LHCN-M2 (cell line): ENCODE data around the gene EIF4E3. TPM values are rescaled to one million over a fixed set of nuclear protein-coding genes. Genes with fewer than 3 reads are reported as not detected.

Experiments used
- DNase-seq: peaks from one replicate; pipeline ENCODE4 v3.0.0-alpha.2; 2012; ENCODE audit warnings: low read depth
- polyA plus RNA-seq: library from polyadenylated mRNA; unstranded; fragments of >200 nt; gene quantifications from one replicate; pipeline ENCODE4 v1.2.1, GENCODE V29; 2012; ENCODE audit warnings: missing spikeins
- total RNA-seq: library from RNA; depleted of rRNA; stranded (reverse); fragments of >200 nt; gene quantifications from 2 replicates; pipeline ENCODE4 v1.2.3, GENCODE V29; 2014; rRNA removed

EIF4E3 gene
- total RNA-seq = 0.06 and 0.11 TPM in 2 replicates
- 0.39 TPM for polyA plus RNA-seq

- DNase-seq = no peak
These were observed at the start of gene EIF4E3 for GRCh38 chr3:71725271-71725991. Gene EIF4E3, minus strand, starts transcription at chr3:71725402. Its CDS starts 35 bp downstream, at chr3:71725367.

- no peak for DNase-seq
These were observed 46.7 kb upstream of the EIF4E3 start for GRCh38 chr3:71771884-71772283.

- DNase-seq = no peak
These were observed 45.9 kb upstream of the EIF4E3 start for GRCh38 chr3:71771126-71771525.

GRCh38 chr3:71763426-71763825 lies 38.2 kb upstream of the EIF4E3 start:
- DNase-seq = no peak

- DNase-seq = no peak
These were observed 34.9 kb upstream of the EIF4E3 start for GRCh38 chr3:71760140-71760539.

GRCh38 chr3:71759401-71759800 lies 34.2 kb upstream of the EIF4E3 start:
- DNase-seq = no peak

- no peak for DNase-seq
These were observed 32.9 kb upstream of the EIF4E3 start for GRCh38 chr3:71758091-71758490.

- no peak for DNase-seq
These were observed 29.5 kb upstream of the EIF4E3 start for GRCh38 chr3:71754610-71755253.

- DNase-seq = no peak
These were observed 28.8 kb upstream of the EIF4E3 start, which contains the start of gene GPR27 for GRCh38 chr3:71753701-71754609. Gene GPR27, plus strand, starts transcription at chr3:71753855. Its CDS starts 195 bp downstream, at chr3:71754050.

GRCh38 chr3:71752831-71753700 lies 27.9 kb upstream of the EIF4E3 start:
- DNase-seq = no peak

GRCh38 chr3:71751602-71752001 lies 26.4 kb upstream of the EIF4E3 start:
- no peak for DNase-seq

GRCh38 chr3:71744738-71745137 lies 19.5 kb upstream of the EIF4E3 start:
- no peak for DNase-seq

- no peak for DNase-seq
These were observed 17.4 kb upstream of the EIF4E3 start for GRCh38 chr3:71742621-71743020.

GRCh38 chr3:71734881-71735280 lies 9.7 kb upstream of the EIF4E3 start:
- DNase-seq = no peak

GRCh38 chr3:71733319-71733718 lies 8.1 kb upstream of the EIF4E3 start:
- no peak for DNase-seq

GRCh38 chr3:71732637-71733036 lies 7.4 kb upstream of the EIF4E3 start:
- DNase-seq = no peak

- DNase-seq = peak; percentile 10
These were observed 3.6 kb upstream of the EIF4E3 start for GRCh38 chr3:71728632-71729342.

- DNase-seq = no peak
These were observed 944 bp upstream of the EIF4E3 start for GRCh38 chr3:71726146-71726545.

GRCh38 chr3:71724584-71725270 lies 475 bp downstream of the EIF4E3 start:
- DNase-seq = no peak

- no peak for DNase-seq
These were observed 1.1 kb downstream of the EIF4E3 start for GRCh38 chr3:71724171-71724453.
